SU-DHL-6 (cell line): ENCODE data around the gene SMARCD2.

ENCODE experiments used
- CTCF ChIP-seq: fragments of 200-600 bp; sonication (generic); IDR thresholded peaks from one replicate; pipeline ENCODE4 v1.5.1; 2017; ENCODE audit warnings: antibody characterized with exemption, mild to moderate bottlenecking, low read length, moderate library complexity; ENCODE audit not compliant: insufficient read depth, poor library complexity, severe bottlenecking
- EZH2phosphoT487 ChIP-seq: fragments of 200-600 bp; sonication (generic), shearing (Covaris generic); conservative IDR thresholded peaks from 2 replicates; pipeline ENCODE4 v1.6.1; 2018; ENCODE audit warnings: mild to moderate bottlenecking, antibody characterized with exemption, low read length, moderate library complexity, mixed read lengths

GRCh38 chr17:63837480-63837879 is 5.0 kb downstream of the SMARCD2 start:
- TF ChIP-seq CTCF (no peak), EZH2phosphoT487 (no peak)
